GM12892 (cell line): ENCODE data around the gene TEFM.
"Not testable (repeated sequence)": the region's sequence is repeated elsewhere in the genome, so short reads cannot be mapped to it uniquely, and the experiment has no call there.

Source experiments
- DNase-seq: peaks from one replicate; pipeline ENCODE4 v3.0.0; 2011; ENCODE audit not compliant: insufficient read length
- FAIRE-seq: peaks from 2 replicates; lab custom pipeline; 2011; peaks lifted over from hg19 to GRCh38; lab: Jason Lieb, UNC
- POLR2A ChIP-seq: IDR thresholded peaks from 2 replicates; pipeline ENCODE4 v1.6.1; 2011; ENCODE audit warnings: low read depth, low read length, control low read depth
- POLR2AphosphoS5 ChIP-seq: IDR thresholded peaks from 2 replicates; pipeline ENCODE4 v1.6.1; 2011; ENCODE audit warnings: low read depth, low read length, control low read depth
- TAF1 ChIP-seq: IDR thresholded peaks from 2 replicates; pipeline ENCODE4 v1.6.1; 2011; ENCODE audit warnings: low read depth, mild to moderate bottlenecking, control low read depth, low read length, borderline replicate concordance

TEFM gene

GRCh38 chr17:30917050-30917449 is 11.0 kb upstream of the TEFM start:
- TF ChIP-seq POLR2AphosphoS5 (no peak), TAF1 (no peak), POLR2A (no peak)
- DNase-seq (no peak), FAIRE-seq (no peak)

DNA sequence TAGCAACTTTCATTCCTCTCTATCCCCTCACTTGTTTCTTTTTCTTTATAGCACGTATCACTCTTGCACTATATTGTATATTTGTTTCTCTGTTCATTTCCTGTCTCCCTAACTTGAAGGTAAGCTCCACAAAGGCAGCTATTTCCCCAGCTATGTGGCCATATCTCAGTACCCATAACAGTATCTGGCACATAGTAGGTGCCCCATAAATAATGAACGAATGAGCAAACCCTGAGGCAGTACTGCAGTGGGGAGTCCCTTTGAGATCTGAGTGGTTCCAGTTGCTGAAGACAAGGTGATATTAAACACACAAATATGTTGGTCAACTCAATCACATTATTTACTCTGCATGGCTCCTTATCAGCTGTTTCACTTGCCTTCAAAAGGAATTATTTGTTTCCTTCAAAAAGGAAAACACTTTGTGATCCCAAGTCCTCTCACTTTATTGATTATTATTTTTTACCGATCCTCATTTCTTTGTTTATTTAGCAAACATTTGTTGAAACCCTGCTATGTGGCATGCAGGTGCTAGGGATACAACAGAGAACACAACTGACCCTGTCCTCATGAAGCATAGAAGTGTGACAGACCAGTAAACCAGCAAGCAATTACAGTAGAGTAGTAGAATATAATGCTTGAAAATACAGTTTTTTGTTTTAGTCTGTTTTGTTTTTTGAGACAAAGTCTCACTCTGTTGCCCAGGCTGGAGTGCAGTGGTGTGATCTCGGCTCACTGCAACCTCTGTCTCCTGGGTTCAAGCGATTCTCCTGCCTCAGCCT is 10.0 kb upstream of the TEFM start:
- FAIRE-seq (no peak), DNase-seq (no peak)
- TF ChIP-seq POLR2A (no peak), TAF1 (no peak), POLR2AphosphoS5 (no peak)

- no peak for TF ChIP-seq POLR2AphosphoS5
- TF ChIP-seq TAF1, result no peak
- no peak for TF ChIP-seq POLR2A
- DNase-seq, result no peak
- no peak for FAIRE-seq
Observed at GRCh38 chr17:30913955-30914354, 7.9 kb upstream of the TEFM start.

DNA sequence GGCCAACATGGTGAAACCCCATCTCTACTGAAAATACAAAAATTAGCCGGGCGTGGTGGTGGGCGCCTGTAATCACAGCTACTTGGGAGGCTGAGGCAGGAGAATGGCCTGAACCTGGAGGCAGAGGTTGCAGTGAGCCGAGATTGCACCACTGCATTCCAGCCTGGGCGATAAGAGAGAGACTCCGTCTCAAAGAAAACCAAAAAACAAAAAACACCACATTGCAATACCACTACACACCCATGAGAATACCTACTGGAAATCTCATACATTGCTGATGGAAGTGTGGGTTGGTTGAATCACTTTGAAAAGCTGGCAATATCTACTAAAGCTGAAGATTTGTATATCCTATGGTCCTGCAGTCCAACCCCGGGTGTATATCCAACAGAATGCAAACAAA is 4.1 kb upstream of the TEFM start:
- FAIRE-seq, DNase-seq: not testable (repeated sequence)

GRCh38 chr17:30908717-30909420 is 2.8 kb upstream of the TEFM start:
- no peak for TF ChIP-seq POLR2AphosphoS5
- no peak for TF ChIP-seq POLR2A
- TF ChIP-seq TAF1, result no peak
- DNase-seq (no peak), FAIRE-seq (no peak)

DNA sequence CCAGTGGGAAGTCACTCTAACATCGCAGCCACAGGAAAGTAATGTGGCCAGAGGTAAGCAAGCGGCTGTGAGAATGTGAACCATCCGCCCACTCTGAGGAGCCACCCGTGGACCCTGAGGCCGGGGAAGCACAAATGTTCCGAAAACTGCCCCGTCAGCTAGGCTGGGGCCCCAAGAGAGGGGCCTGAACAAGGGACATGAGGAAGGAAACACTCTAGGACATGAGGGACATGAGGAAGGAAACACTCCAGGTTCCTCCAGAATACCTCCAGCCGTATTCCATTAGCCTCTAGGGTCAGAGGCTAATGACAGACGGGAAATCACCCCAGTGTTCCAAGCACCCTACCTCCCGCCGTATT is 317 bp downstream of the TEFM start:
- no peak for TF ChIP-seq POLR2AphosphoS5
- no peak for TF ChIP-seq TAF1
- no peak for TF ChIP-seq POLR2A
- no peak for FAIRE-seq
- DNase-seq, result no peak

DNA sequence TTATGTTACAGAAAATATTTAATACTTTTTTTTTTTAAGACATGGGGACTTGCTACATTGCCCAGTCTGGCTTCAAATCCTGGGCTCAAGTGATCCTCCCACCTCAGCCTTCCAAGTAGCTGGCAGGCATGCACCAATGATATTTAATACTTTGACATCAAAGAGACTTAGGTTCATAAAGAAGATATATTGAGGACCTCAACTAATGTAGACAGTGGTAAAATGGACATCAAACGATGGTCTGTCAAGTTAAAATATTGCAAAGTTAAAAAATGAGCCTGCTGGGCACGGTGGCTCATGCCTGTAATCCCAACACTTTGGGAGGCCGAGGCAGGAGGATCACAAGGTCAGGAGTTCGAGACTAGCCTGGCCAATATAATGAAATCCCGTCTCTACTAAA is 8.7 kb downstream of the TEFM start:
- FAIRE-seq, result no peak

DNA sequence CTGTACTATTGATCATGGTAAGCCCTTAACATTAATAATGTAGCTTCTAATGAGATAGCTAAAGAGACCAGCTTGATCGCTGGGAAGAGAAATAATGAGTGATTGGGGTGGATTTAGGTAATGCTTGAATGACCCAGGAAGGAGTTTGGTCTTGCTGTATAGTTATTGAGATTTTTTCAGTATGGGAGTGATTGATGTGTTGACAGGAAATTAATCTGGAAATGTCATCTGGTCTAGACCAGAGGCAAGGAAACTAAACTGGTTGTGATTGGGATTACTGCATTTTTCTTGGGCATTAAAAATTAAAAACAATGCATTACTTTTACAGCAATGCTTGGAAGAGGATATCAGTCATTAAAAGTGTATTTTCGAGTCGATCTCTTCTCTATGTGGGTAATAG is 11.8 kb downstream of the TEFM start:
- DNase-seq, result no peak
- TF ChIP-seq TAF1 (no peak), POLR2AphosphoS5 (no peak), POLR2A (no peak)
- no peak for FAIRE-seq

More for the DNA sequence above, 8.7 kb downstream of the TEFM start:
- DNase-seq, result no peak
- no peak for TF ChIP-seq POLR2A

- no peak for DNase-seq
- no peak for TF ChIP-seq TAF1
- TF ChIP-seq POLR2A, result no peak
- TF ChIP-seq POLR2AphosphoS5, result no peak
- no peak for FAIRE-seq
Observed at GRCh38 chr17:30886187-30886586, 19.9 kb downstream of the TEFM start.

GRCh38 chr17:30869005-30869404 is 37.0 kb downstream of the TEFM start:
- DNase-seq (no peak), FAIRE-seq (no peak)
- no peak for TF ChIP-seq POLR2A

- TF ChIP-seq POLR2AphosphoS5 (no peak), TAF1 (no peak), POLR2A (no peak)
- DNase-seq (no peak), FAIRE-seq (no peak)
Observed at GRCh38 chr17:30864636-30865035, 41.4 kb downstream of the TEFM start.

DNA sequence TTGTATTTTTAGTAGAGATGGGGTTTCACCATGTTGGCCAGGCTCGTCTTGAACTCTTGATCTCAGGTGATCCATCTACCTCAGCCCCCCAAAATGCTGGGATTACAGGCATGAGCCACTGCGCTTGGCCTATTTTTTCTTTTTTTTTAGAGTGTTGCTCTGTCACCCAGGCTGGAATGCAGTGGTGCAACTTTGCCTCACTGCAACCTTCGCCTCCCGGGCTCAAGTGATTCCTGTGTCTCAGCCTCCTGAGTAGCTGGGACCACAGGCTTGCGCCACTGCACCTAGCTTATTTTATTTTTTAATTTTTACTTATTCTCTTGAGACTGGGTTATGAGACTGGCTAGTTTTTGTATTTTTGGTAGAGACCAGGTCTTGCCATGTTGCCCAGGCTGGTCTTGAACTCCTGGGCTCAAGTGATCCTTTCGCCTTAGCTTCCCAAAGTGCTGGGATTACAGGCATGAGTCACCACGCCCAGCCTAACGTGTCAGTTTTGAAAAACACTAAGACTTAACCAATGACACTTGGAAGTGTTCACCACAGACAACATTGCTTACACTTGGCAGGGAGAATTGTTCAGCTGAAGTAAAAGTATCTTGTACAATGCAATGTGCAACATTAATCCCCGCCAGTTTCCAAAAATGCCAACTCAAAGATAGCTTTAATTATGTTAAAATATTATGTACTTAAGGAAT is 47.3 kb downstream of the TEFM start:
- no peak for TF ChIP-seq POLR2AphosphoS5
- no peak for TF ChIP-seq POLR2A
- no peak for TF ChIP-seq TAF1
- FAIRE-seq (peak; percentile 38), DNase-seq (no peak)

- DNase-seq, result no peak
- no peak for FAIRE-seq
- TF ChIP-seq POLR2A (no peak), TAF1 (no peak), POLR2AphosphoS5 (no peak)
Observed at GRCh38 chr17:30854146-30854545, 51.9 kb downstream of the TEFM start.
